Ishikawa (cell line): Measurements from ENCODE around the gene SLCO4A1.

ENCODE experiments used
- CEBPB ChIP-seq: IDR thresholded peaks from 2 replicates; pipeline ENCODE4 v1.6.1; 2012
- CREB1 ChIP-seq: IDR thresholded peaks from 2 replicates; pipeline ENCODE4 v1.6.1; 2012; ENCODE audit warnings: low read depth
- EGR1 ChIP-seq: IDR thresholded peaks from 2 replicates; pipeline ENCODE4 v1.6.1; 2012
- EP300 ChIP-seq: IDR thresholded peaks from 2 replicates; pipeline ENCODE4 v1.6.1; 2012; ENCODE audit warnings: borderline replicate concordance
- FOXM1 ChIP-seq: IDR thresholded peaks from 2 replicates; pipeline ENCODE4 v1.6.1; 2012; ENCODE audit warnings: low read depth, borderline replicate concordance
- NFIC ChIP-seq: IDR thresholded peaks from 2 replicates; pipeline ENCODE4 v1.6.1; 2012
- RAD21 ChIP-seq: IDR thresholded peaks from 2 replicates; pipeline ENCODE4 v1.6.1; 2012; ENCODE audit warnings: low read depth
- TAF1 ChIP-seq: IDR thresholded peaks from 2 replicates; pipeline ENCODE4 v1.6.1; 2012; ENCODE audit warnings: low read depth, mild to moderate bottlenecking
- TCF12 ChIP-seq: IDR thresholded peaks from 2 replicates; pipeline ENCODE4 v1.6.1; 2012; ENCODE audit warnings: low read depth
- TEAD4 ChIP-seq: IDR thresholded peaks from 2 replicates; pipeline ENCODE4 v1.6.1; 2012
- YY1 ChIP-seq: IDR thresholded peaks from 2 replicates; pipeline ENCODE4 v1.6.1; 2012; ENCODE audit warnings: low read depth
- ZBTB7A ChIP-seq: IDR thresholded peaks from 2 replicates; pipeline ENCODE4 v1.6.1; 2012; ENCODE audit warnings: low read depth
- TF ChIP-seq, protein P1 (sequence below): IDR thresholded peaks from 2 replicates; pipeline ENCODE4 v1.6.1; 2012
- TF ChIP-seq, protein P2 (sequence below): IDR thresholded peaks from 2 replicates; pipeline ENCODE4 v1.6.1; 2012; ENCODE audit warnings: low read depth, mild to moderate bottlenecking
- TF ChIP-seq, protein P3 (sequence below): IDR thresholded peaks from 2 replicates; pipeline ENCODE4 v1.6.1; 2012

The SLCO4A1 gene

DNA sequence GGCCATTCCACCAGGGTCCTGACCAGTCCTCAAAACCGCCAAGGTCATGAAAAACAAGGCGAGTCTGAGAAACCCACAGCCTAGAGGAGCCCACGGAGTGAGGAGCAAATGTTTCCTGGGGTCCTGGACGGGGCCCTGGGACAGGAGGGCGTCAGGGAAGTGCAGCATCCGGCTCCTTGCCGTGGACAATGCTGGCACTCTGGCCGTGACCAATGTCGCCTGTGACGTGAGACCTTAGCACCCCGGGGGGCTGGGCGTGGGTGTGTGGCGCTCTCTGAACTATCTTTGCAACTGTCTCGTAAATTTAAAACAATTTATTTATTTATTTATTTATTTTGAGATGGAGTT, 34.1 kb upstream of the SLCO4A1 start:
- TF ChIP-seq CEBPB (no peak), EGR1 (no peak), NFIC (no peak), ZBTB7A (no peak), RAD21 (no peak), TCF12 (no peak), YY1 (no peak), CREB1 (no peak), TEAD4 (no peak), FOXM1 (no peak), TAF1 (no peak), EP300 (no peak)
- TF ChIP-seq, protein P1, sequence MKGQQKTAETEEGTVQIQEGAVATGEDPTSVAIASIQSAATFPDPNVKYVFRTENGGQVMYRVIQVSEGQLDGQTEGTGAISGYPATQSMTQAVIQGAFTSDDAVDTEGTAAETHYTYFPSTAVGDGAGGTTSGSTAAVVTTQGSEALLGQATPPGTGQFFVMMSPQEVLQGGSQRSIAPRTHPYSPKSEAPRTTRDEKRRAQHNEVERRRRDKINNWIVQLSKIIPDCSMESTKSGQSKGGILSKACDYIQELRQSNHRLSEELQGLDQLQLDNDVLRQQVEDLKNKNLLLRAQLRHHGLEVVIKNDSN: no peak
- TF ChIP-seq, protein P2, sequence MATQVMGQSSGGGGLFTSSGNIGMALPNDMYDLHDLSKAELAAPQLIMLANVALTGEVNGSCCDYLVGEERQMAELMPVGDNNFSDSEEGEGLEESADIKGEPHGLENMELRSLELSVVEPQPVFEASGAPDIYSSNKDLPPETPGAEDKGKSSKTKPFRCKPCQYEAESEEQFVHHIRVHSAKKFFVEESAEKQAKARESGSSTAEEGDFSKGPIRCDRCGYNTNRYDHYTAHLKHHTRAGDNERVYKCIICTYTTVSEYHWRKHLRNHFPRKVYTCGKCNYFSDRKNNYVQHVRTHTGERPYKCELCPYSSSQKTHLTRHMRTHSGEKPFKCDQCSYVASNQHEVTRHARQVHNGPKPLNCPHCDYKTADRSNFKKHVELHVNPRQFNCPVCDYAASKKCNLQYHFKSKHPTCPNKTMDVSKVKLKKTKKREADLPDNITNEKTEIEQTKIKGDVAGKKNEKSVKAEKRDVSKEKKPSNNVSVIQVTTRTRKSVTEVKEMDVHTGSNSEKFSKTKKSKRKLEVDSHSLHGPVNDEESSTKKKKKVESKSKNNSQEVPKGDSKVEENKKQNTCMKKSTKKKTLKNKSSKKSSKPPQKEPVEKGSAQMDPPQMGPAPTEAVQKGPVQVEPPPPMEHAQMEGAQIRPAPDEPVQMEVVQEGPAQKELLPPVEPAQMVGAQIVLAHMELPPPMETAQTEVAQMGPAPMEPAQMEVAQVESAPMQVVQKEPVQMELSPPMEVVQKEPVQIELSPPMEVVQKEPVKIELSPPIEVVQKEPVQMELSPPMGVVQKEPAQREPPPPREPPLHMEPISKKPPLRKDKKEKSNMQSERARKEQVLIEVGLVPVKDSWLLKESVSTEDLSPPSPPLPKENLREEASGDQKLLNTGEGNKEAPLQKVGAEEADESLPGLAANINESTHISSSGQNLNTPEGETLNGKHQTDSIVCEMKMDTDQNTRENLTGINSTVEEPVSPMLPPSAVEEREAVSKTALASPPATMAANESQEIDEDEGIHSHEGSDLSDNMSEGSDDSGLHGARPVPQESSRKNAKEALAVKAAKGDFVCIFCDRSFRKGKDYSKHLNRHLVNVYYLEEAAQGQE: no peak
- TF ChIP-seq, protein P3, sequence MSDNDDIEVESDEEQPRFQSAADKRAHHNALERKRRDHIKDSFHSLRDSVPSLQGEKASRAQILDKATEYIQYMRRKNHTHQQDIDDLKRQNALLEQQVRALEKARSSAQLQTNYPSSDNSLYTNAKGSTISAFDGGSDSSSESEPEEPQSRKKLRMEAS: no peak

DNA sequence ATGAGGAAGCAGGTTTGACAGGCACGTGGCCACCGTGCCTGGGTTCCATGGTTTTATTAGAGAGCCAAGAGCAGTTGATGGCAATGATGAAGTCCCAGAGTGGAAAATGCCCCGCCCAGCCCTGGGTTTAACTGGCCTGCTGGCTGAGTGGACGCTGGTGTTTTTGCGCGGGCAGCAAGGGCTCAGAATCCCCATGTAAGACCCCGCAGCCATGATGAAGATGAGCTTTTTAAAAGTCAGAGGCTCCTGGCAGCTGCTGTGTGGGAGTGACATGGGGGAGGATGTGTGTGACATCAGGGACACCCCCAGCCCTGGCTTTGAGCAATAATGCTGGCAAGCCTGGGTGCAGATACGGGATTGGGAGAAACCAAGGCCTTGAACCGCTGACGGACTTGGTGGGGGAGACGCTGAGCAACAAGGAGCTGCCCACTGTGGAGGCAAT, 33.0 kb upstream of the SLCO4A1 start:
- no peak for TF ChIP-seq CEBPB
- TF ChIP-seq, protein P1: no peak
- no peak for TF ChIP-seq NFIC
- no peak for TF ChIP-seq FOXM1
- TF ChIP-seq YY1: no peak
- no peak for TF ChIP-seq EGR1
- no peak for TF ChIP-seq CREB1
- TF ChIP-seq ZBTB7A: no peak
- TF ChIP-seq EP300: no peak
- no peak for TF ChIP-seq TEAD4

DNA sequence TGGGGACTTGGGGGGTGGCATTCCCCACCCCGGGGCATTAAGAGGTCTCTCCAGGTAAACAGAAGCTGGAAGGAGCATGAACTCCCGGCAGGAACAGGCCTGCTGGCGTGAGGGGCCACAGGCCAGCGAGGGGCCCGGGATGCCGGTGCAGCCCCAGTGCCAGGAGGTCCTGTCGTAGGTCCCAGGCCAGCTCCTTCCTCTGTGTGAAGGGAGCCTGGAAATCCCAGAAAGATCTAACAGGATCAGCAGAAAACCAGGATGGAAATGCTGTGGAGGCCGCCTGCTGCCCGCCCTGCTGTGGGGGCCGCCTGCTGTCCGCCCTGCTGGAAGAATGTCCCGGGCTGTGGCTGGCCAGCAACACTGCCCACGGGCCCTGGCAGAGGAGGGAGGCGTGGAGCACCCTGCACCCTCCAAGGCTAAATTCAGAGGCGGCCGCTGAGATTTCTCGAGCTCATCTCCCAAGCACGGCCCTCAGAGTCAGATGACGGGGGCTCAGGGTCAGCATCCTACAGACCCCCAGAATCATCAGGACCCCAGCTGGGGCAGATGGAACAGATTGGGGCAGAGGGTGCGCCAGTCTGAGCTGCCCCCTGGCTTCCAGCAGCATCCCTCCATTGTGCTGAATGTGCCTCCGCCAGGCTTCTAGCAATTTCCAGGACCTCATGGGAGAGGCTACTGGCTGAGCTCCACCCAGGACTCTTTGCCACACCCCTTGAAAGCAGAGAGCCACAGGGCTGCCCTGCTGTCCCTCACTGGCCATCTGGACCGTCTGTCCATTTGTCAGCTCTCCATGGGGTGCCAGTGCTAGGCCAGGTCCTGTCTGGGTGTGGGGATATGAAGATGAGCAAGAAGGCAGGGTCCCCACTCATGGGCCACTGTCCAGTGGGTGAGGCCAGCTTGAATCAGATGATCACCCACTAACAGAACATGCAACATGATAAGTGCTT, 32.2 kb upstream of the SLCO4A1 start:
- TF ChIP-seq, protein P1: no peak
- no peak for TF ChIP-seq NFIC
- TF ChIP-seq TEAD4: no peak
- TF ChIP-seq CEBPB: no peak
- TF ChIP-seq, protein P3: no peak
- TF ChIP-seq ZBTB7A: no peak
- no peak for TF ChIP-seq RAD21
- TF ChIP-seq YY1: no peak
- TF ChIP-seq TAF1: no peak
- no peak for TF ChIP-seq EGR1
- TF ChIP-seq, protein P2: no peak
- TF ChIP-seq CREB1: no peak
- TF ChIP-seq TCF12: no peak
- TF ChIP-seq FOXM1: no peak
- TF ChIP-seq EP300: no peak

DNA sequence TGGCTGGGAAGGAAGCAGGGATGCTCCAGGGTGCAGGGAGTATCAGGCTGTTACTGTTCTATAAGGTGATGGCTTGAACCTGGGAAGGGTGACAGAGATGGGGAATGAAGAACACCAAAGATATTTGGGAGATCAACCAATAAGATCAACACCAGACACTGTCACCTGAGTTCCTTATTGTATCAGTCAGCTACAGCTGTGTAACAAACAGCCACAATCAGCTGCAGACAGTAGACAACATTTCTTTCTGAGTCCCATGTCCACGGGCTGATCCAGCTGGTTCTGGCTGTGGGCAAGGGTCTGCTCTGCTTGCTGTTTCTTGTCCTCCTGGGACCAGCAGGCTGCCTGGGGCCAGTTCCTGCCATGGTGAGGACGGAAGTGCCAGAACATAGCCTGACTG, 31.3 kb upstream of the SLCO4A1 start:
- TF ChIP-seq, protein P1: no peak
- TF ChIP-seq TEAD4: no peak
- no peak for TF ChIP-seq FOXM1
- TF ChIP-seq ZBTB7A: no peak
- TF ChIP-seq CREB1: no peak
- TF ChIP-seq TCF12: no peak
- no peak for TF ChIP-seq CEBPB
- no peak for TF ChIP-seq TAF1
- no peak for TF ChIP-seq EP300
- no peak for TF ChIP-seq NFIC
- no peak for TF ChIP-seq EGR1
- TF ChIP-seq, protein P2: no peak
- TF ChIP-seq RAD21: no peak
- TF ChIP-seq YY1: no peak
- TF ChIP-seq, protein P3: no peak
